Umbilical cord (tissue), 2 donors: ENCODE measurements around the gene ARAP2. TPM values are rescaled to one million over a fixed set of nuclear protein-coding genes. Genes with fewer than 3 reads are reported as not detected.

Experiments
- DNase-seq: peaks from one replicate; pipeline ENCODE4 v3.0.0-alpha.2; 2015; ENCODE audit warnings: low spot score
- total RNA-seq: library from RNA; depleted of rRNA; stranded (reverse); fragments of >200 nt; gene quantifications from one replicate; pipeline ENCODE4 v1.2.3, GENCODE V29; 2014; ENCODE audit warnings: low replicate concordance; ENCODE audit not compliant: insufficient read depth

The ARAP2 gene
- total RNA-seq, 1 donor from 2014 or later = 39.2 TPM

DNA sequence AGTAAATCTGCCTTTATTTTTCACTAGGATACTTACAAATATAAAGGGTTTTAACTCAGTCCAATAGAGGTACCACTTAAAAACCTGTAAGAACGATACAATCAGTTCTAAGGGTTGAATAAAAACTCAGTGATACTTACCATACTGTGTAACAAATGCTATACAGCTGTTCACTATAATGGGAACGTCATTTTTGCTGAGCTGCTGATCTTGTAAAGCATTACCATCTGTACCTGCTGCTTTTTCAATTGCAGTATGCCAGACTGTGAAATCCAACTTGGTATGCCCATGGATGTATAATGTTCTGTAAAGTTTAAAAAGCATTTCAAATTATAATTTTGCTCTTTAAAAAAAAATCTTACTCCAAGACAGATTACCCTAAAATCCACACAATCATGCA, 111.2 kb downstream of the ARAP2 start:
- DNase-seq = no peak

GRCh38 chr4:36130641-36131040, 113.7 kb downstream of the ARAP2 start:
- no peak for DNase-seq

- no peak for DNase-seq
Measured at GRCh38 chr4:36128689-36129088, 115.6 kb downstream of the ARAP2 start.

DNA sequence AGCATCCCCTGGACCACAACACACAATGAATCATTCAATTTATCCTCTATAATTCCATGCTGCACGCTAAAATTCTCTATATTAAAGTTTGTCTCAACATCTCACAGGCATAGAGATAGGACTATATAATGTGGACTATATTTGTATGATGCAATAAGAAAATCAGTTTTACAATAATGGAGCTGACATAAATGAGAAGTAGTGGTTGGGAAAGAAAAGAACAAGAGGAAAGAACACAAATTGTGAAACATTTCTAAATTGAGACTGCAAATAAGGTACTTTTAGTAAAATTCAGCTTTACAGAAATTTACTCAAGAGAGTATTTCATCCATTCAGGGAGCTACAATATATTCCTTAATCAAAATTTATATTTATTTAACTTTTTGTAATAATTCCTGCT, 120.4 kb downstream of the ARAP2 start:
- no peak for DNase-seq

GRCh38 chr4:36115312-36115711, 129.0 kb downstream of the ARAP2 start:
- no peak for DNase-seq

- no peak for DNase-seq
Measured at GRCh38 chr4:36111172-36111571, 133.1 kb downstream of the ARAP2 start.

DNA sequence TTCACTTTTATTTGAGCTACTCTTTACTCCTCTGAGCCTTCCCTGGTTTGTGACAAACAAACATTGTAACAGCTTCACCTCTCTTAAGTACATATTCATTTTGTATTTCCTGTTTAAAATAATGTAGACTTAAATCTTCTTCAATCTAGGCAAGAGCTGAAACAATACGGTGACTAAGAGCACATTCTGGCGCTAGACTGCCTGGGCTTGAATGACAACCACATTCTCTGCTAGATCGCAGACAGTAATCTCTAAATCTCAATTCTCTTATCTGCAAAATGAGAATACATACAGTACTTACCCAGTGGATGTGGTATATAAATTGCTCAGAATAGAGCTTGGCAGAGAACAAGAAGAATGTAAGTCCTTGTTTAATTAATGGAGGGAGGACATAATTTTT, 144.8 kb downstream of the ARAP2 start:
- DNase-seq = peak; percentile 1

DNA sequence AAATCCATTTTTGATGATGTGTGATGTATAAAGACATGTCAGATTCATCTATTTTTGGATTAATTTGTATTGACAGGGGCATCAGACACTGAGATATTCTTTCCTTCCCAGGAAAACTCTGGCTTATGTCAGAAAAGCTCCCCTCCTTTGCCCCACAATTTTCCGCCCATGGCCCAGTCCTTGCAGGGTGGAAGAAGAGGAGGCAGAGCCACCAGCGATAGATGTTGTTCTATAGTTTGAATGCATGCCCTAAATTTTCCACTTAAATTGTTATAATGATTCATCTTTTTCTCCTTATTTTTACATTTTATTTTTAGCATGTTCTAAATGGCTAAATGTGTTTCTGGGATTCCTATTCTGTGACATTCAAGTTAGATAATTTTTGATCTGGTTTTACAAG, 149.3 kb downstream of the ARAP2 start:
- DNase-seq = no peak

- no peak for DNase-seq
Measured at GRCh38 chr4:36091997-36092396, 152.3 kb downstream of the ARAP2 start.

DNA sequence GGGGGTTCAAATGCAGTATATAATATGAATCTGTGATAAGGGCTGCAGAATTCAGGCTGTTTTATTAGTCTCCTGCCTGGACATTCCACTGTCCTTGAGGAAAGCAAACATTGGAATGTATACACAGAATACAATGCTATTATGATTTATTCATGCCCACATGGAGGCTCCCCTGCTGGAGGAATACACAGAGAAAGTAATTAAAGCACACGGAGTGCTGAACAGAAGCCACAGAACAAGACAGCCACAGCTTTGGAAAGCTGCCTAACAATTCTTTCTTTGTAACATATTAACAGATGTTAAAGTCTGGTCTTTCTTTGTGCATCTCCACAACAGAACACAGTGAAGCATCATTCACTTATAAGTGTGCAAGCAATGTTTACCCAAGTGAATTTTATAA, 155.8 kb downstream of the ARAP2 start:
- DNase-seq = no peak

DNA sequence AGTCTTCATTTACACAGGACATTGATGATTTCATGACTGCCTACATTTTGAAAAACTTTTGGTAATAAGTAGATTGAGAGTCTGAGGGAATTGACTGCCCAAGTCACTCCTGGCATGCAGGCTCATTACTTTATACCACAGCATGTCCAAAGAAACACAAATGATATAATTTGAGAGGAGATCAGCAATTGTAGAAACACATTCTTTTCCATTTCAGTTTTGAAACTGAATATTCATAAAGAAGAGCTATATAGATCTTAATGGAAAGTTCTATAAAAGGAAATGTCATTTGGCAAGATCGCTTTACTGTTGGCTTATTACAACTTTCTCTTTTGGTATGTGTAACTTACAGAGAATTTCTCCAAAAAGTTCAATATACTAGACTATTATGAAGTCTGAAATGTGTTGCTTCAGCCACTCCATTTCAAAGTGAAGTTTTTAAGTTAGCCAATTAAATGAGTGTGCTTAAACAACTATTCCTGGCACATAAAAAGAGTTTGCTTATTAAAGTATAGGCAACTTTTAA, 158.0 kb downstream of the ARAP2 start:
- no peak for DNase-seq

GRCh38 chr4:36082817-36083216, 161.5 kb downstream of the ARAP2 start:
- DNase-seq = no peak

DNA sequence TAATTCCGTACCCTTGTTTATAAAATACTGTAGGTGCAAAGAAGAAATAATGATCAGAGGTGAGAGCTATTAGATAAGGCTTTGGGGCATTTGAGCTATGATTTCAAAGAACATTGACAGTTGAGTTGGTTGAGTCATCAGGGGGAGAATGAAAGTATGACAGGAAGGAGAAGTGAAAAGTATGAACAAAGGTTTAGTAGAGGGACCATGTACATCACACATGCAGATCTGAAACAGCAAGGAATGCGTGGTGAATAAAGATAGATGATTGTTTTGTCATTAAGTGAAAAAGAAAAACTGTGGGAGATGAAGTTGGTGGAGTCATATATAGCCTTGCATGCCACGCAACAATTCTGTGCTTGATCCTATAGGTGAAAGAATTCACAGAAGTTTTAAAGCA, 163.1 kb downstream of the ARAP2 start:
- DNase-seq = no peak

DNA sequence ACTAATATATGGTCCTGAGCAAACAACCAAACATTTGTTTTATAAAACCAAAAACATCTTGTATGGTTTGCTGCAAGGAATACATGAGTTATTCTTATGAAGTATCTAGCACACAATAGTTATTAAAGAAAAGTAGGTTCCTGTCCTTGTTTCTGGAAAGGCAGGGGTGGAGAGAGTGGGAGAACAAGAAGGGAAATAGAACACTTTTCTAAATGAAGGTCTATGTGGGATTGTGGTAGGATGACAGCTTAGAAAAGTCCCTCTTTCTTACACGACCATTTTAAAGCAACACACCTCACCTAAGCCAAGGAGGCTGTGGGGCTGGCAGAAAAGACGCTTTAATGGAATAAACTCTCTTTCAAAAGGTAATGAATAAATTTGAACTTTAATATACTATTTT, 164.6 kb downstream of the ARAP2 start:
- DNase-seq = no peak

DNA sequence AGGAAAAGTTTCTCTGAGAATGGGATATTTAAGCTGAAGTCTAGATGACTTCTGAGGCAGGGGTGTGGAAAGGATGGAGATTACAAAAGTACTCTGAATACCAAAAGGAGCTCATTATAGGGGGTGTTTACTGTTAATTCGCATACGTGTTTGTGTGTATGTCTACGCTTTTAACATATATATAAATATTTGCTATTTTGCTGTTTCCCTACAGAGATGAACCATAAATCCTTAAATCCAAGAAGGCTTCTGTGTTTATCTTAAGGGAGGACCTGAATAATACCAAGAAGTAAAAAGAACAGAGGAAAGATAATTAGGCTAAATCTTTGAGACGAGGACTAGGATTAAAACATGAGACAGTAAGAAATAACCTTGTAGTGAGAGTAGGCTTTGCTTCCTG, 166.0 kb downstream of the ARAP2 start:
- DNase-seq = no peak

- no peak for DNase-seq
Measured at GRCh38 chr4:36072529-36072928, 171.8 kb downstream of the ARAP2 start.

GRCh38 chr4:36067116-36067515, 177.2 kb downstream of the ARAP2 start:
- no peak for DNase-seq

DNA sequence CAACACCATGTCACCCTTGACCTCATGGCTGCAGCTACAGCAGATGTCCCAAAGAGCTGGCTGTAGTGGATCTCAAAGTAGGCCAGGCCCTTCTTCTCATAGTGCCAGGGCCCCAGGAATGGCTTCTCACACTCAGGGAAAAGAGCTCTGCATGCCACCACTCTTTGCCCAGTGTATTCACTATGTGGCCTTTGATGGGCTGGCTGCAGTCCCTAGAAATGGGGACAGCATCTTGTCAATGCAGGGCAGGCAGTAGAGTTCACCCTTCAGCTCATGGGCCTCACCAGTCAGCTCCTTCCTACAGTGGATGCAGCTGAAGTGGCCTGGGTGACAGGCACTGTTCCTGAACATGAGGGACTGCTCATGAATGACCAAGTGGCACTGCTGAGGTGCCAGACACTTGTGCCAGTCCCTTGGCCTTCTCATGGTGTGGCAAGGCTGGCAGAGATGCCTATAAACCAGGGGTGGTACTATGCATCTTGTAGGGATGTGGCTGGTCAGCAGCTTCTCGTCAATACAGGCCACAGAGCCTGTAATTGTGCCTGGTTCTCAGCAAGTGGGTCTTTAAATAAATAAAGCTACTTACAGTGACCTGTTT, 178.9 kb downstream of the ARAP2 start:
- DNase-seq = no peak

DNA sequence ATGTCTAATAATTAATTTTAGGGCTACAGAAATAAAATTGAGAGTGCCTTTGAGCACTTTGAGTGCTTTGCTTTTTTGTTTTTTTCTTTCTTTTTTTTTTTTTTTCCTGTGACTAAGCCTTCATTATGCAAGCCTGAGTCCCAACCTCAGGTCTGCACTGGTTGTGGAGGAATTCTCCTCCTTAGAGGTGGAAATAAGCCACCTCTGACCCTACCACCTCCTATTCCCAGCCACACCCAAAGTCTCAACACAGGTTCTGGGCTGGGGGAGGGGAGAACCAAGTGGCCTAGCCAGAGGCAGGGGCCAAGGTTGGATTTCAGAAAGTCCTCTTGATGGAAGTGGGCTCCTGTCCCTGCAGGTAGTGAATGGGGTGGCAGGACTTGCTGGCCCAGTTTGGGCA, 180.2 kb downstream of the ARAP2 start:
- DNase-seq = no peak

DNA sequence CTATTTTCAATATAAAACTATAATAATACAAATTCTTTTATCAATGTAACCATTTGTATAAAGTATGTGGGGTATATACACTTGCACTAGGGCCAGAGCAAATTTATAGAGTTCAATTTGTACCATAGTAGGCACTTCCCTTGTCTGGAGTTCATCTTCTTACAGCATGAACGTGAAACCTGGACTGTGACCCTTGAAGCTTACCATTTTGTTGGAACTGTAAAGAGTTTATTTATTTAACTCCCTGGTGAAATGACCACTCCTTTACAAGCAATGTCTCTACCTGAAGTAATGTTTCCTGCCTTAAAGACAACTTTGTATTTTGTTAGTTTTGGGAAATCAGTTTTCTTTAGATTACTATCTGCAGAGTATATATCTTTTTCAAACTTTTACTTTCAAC, 188.2 kb downstream of the ARAP2 start:
- DNase-seq = no peak

GRCh38 chr4:36054694-36055422, 189.5 kb downstream of the ARAP2 start:
- peak; percentile 15 for DNase-seq

- no peak for DNase-seq
Measured at GRCh38 chr4:36053930-36054329, 190.4 kb downstream of the ARAP2 start.

GRCh38 chr4:36051634-36052033, 192.7 kb downstream of the ARAP2 start:
- DNase-seq = no peak
